Measurements from ENCODE around the gene KAZN.

Gene KAZN

DNA sequence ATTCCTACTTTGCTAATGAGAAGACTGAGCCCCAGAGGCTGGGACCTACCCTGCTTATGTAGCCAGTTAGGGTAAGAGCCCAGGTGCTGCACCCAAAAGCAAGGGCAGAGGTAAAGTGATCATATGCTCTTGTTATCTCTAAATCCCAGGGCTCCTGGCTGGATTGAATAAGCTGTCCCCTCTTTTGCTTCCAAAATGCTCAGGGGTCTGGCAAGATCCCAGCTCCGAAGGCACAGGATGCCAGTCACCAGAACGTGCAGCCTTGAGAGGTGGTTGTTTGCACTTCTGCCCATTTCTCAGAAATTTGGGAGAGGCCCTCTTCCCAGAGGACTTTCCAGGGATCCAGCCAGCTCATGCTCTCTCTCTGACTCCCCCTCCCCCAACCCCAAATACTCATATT is 412.7 kb downstream of the KAZN start:
- no peak for DNase-seq (ENCODE audit: low read depth)
- H3K4me3 ChIP-seq (ENCODE audit: low read depth, low read length), result no peak overlapping the region
- TF ChIP-seq, protein P1, sequence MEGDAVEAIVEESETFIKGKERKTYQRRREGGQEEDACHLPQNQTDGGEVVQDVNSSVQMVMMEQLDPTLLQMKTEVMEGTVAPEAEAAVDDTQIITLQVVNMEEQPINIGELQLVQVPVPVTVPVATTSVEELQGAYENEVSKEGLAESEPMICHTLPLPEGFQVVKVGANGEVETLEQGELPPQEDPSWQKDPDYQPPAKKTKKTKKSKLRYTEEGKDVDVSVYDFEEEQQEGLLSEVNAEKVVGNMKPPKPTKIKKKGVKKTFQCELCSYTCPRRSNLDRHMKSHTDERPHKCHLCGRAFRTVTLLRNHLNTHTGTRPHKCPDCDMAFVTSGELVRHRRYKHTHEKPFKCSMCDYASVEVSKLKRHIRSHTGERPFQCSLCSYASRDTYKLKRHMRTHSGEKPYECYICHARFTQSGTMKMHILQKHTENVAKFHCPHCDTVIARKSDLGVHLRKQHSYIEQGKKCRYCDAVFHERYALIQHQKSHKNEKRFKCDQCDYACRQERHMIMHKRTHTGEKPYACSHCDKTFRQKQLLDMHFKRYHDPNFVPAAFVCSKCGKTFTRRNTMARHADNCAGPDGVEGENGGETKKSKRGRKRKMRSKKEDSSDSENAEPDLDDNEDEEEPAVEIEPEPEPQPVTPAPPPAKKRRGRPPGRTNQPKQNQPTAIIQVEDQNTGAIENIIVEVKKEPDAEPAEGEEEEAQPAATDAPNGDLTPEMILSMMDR (IDR thresholded peaks at IDR 0.05; ENCODE audit: control insufficient read depth, extremely low read depth, insufficient read depth), result no peak

DNA sequence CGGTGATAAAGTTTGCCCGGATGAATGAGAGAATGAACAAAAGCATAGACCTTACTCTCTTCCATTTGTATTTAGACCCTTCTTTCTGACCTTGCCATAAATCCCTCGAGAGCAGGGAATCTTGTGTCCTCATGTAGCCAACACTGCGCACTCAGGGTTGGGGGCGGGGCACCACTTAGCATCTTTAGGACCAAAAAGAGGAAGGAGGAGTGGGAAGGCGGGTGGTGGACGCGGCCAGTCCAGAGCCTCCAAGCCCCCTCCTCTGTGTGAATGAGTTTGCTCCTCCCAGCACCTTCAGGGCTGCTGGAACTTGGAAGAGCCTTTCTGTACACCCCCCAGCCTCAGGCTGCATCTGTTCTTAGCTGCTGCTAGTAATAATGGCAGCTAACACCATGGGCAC is 413.2 kb downstream of the KAZN start:
- TF ChIP-seq, protein P1 (IDR thresholded peaks at IDR 0.05; ENCODE audit: control insufficient read depth, extremely low read depth, insufficient read depth), result no peak
- DNase-seq (ENCODE audit: low read depth), result no peak

GRCh38 chr1:15012822-15013221 is 414.3 kb downstream of the KAZN start:
- DNase-seq (ENCODE audit: low read depth), result no peak
- no peak overlapping the region for H3K4me3 ChIP-seq (ENCODE audit: low read depth, low read length)
- TF ChIP-seq, protein P1 (IDR thresholded peaks at IDR 0.05; ENCODE audit: control insufficient read depth, extremely low read depth, insufficient read depth), result no peak

More for the DNA sequence above, 413.2 kb downstream of the KAZN start:
- no peak overlapping the region for H3K4me3 ChIP-seq (ENCODE audit: low read depth, low read length)

GRCh38 chr1:15013767-15014166 is 415.3 kb downstream of the KAZN start:
- TF ChIP-seq, protein P1 (IDR thresholded peaks at IDR 0.05; ENCODE audit: control insufficient read depth, extremely low read depth, insufficient read depth), result no peak
- DNase-seq (ENCODE audit: low read depth), result no peak
- H3K4me3 ChIP-seq (ENCODE audit: low read depth, low read length), result no peak overlapping the region

DNA sequence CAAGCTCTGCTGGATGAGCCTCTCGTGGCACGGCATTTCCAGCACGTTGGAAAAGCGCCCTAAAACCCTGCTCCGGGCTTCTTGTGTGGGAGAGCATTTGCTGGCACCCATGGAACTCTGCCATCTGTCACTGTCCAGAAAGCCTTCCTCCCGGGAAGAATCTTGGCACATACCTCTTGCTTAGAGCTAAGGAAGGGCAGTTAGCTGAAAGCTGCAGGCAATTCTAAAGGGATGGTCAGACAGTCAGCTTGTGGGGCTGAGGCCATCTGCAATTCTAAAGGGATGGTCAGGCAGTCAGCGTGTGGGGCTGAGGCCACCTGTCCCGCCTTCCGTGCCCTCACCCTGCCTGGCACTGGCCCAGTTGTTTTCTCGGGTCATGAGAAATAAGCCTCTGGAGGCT is 416.0 kb downstream of the KAZN start:
- no peak overlapping the region for H3K4me3 ChIP-seq (ENCODE audit: low read depth, low read length)
- DNase-seq (ENCODE audit: low read depth), result no peak
- TF ChIP-seq, protein P1 (IDR thresholded peaks at IDR 0.05; ENCODE audit: control insufficient read depth, extremely low read depth, insufficient read depth), result no peak

GRCh38 chr1:15016001-15016400 is 417.5 kb downstream of the KAZN start:
- TF ChIP-seq, protein P1 (IDR thresholded peaks at IDR 0.05; ENCODE audit: control insufficient read depth, extremely low read depth, insufficient read depth), result no peak

GRCh38 chr1:15016526-15016925 is 418.0 kb downstream of the KAZN start:
- TF ChIP-seq, protein P1 (IDR thresholded peaks at IDR 0.05; ENCODE audit: control insufficient read depth, extremely low read depth, insufficient read depth), result no peak
- H3K4me3 ChIP-seq (ENCODE audit: low read depth, low read length), result no peak overlapping the region
- no peak for DNase-seq (ENCODE audit: low read depth)

More at GRCh38 chr1:15016001-15016400, 417.5 kb downstream of the KAZN start:
- no peak overlapping the region for H3K4me3 ChIP-seq (ENCODE audit: low read depth, low read length)
- no peak for DNase-seq (ENCODE audit: low read depth)

All from LNCaP clone FGC (cell line).